Mammary epithelial cell (primary cell): ENCODE results near the gene ZNF524.

Source experiments
- EZH2 ChIP-seq: IDR thresholded peaks from 2 replicates; pipeline ENCODE4 v1.6.1; 2012; ENCODE audit warnings: low read length, inconsistent platforms, borderline replicate concordance
- TF ChIP-seq, protein P1 (sequence below), 2 donors: IDR thresholded peaks in 1 of 2; conservative IDR thresholded peaks in 1 of 2; 2 replicates each; pipeline ENCODE4 v1.5.1; 2011 to 2012; ENCODE audit warnings: inconsistent platforms in 2 of 2, low read length in 2 of 2, mild to moderate bottlenecking in 2 of 2, control low read depth in 1 of 2, low read depth in 1 of 2; ENCODE audit not compliant: insufficient read depth in 1 of 2; ENCODE audit errors: extremely low read depth in 1 of 2

GRCh38 chr19:55559684-55560083 is 40.4 kb upstream of the ZNF524 start:
- TF ChIP-seq, protein P1, sequence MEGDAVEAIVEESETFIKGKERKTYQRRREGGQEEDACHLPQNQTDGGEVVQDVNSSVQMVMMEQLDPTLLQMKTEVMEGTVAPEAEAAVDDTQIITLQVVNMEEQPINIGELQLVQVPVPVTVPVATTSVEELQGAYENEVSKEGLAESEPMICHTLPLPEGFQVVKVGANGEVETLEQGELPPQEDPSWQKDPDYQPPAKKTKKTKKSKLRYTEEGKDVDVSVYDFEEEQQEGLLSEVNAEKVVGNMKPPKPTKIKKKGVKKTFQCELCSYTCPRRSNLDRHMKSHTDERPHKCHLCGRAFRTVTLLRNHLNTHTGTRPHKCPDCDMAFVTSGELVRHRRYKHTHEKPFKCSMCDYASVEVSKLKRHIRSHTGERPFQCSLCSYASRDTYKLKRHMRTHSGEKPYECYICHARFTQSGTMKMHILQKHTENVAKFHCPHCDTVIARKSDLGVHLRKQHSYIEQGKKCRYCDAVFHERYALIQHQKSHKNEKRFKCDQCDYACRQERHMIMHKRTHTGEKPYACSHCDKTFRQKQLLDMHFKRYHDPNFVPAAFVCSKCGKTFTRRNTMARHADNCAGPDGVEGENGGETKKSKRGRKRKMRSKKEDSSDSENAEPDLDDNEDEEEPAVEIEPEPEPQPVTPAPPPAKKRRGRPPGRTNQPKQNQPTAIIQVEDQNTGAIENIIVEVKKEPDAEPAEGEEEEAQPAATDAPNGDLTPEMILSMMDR (conservative IDR thresholded peaks at IDR 0.05 in 1 of 2, IDR thresholded peaks at IDR 0.05 in 1 of 2; ENCODE audit: extremely low read depth in 1 of 2, insufficient read depth in 1 of 2, low read depth in 1 of 2, low read length in 2 of 2), result no peak
- no peak for TF ChIP-seq EZH2
